Glomerular endothelial cell (primary cell): ENCODE data around the gene CDHR3. TPM values are rescaled to one million over a fixed set of nuclear protein-coding genes. Genes with fewer than 3 reads are reported as not detected.
"Not testable (repeated sequence)": the region's sequence is repeated elsewhere in the genome, so short reads cannot be mapped to it uniquely, and the experiment has no call there.

Experiments
- DNase-seq: peaks from one replicate; pipeline ENCODE4 v3.0.0-alpha.2; 2011; ENCODE audit warnings: low read depth, low spot score; ENCODE audit errors: extremely low read depth
- total RNA-seq: library from RNA; depleted of rRNA; stranded (reverse); fragments of >200 nt; gene quantifications from 2 replicates; pipeline ENCODE4 v1.2.3, GENCODE V29; 2015

The CDHR3 gene
- total RNA-seq, 1 donor from 2014 or later = 4.5 TPM

DNA sequence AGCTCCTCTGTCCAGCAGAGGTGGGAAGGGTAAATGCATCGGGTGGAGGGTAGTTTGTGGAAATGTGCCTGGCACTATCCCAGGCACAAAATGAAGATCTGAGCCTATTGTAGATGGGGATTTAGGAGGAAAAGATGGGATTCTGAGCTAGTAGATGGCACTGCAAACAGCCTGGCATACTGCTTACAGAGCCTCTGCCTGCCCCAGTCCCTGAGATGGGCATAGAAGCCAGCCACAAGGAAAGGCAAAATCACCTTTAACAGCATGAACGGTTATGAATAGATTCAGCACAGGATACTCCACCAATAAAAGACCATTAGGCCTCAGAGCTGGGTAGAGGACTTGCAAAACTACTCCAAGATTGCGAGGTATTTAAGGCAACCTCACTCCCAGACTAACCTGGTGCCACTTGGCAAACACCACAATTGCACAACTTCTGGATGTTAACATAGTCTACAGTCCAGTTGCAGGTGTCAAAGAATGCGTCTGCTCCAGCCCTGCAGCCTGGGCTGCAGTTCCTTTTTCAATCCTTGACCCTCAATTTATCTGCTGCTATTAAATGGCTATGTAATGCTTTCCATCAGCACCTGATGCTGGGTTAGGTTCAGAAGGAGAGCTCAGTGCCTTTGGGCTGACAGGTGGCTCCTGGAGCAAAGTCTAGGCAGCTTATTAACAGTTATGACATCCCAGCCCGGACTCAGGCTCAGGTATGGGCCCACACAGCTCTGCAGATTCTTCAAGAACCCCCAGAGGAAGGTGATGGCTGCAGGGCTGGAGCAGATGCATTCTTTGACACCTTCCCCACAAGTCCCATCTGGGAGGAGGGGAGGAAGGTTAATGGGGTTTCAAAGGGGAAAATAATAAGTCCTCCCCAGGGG is 34.0 kb downstream of the CDHR3 start:
- DNase-seq = no peak

DNA sequence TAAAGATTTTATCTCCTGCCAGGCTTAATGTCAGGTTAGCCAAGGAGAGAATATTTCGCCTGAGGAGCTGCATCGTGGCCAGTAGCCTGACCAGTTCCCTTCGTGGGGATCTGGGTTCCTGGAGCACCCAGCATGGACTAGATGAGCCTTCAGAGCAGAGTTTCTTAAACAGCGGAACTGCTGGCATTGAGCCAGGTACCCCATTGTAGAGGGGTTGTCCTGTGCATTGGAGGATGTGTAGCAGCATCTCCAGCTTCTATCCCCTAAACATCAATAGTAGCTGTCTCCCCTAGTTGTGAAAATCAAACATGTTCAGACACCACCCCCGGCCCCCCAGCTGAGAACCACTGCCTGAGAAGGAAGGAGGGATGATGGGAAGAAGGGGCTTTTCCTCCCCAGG is 36.2 kb downstream of the CDHR3 start:
- DNase-seq = no peak

DNA sequence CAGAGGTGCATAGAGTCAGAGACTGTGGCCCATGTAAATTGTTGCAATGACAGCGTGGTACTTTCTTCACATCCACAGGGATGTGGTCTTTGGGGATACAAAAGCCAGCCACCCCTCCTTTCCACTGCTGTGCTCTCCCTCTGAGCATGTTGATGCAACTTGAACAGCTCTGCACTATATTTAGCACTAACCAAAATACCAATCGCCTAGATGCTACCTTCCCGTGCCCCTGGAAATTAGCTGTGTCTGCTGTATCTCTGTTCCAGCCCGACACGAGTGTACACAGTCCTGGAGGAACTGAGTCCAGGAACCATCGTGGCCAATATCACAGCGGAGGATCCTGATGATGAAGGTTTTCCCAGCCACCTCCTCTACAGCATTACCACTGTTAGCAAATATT is 38.1 kb downstream of the CDHR3 start:
- no peak for DNase-seq

DNA sequence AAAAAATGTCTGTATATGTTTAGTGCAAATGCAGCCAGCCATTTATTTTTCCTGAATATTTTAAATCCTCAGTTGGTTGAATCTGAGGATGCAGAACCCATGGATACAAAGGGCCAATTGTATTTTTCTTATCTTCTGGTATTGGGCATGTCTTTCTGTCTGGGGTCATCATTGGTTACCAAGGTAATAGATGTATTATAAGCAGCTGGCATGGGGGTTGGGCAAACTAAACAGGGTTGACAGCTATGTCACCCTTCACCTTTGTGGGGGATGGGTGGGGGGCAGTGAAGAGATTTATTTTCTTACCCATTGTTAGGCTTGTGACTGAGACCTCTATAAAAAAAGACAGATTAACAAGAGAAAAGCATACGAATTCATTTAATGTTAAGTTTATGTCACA is 38.8 kb downstream of the CDHR3 start:
- no peak for DNase-seq

- DNase-seq = no peak
Measured at GRCh38 chr7:106003525-106004064, 40.5 kb downstream of the CDHR3 start.

- no peak for DNase-seq
Measured at GRCh38 chr7:106006906-106007305, 43.8 kb downstream of the CDHR3 start.

DNA sequence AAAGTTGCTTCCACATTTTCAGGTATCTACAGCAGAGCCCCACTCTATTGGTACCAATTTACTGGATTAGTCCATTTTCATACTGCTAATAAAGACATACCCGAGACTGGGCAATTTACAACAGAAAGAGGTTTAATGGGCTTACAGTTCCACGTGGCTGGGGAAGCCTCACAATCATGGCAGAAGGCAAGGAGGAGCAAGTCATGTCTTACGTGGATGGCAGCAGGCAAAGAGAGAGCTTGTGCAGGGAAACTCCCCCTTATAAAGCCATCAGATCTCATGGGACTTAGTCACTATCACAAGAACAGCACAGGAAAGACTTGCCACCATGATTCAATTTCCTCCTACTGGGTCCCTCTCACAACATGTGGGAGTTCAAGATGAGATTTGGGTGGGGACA is 44.7 kb downstream of the CDHR3 start:
- not testable (repeated sequence) for DNase-seq

GRCh38 chr7:106009503-106010226 is 46.6 kb downstream of the CDHR3 start:
- peak; percentile 37 for DNase-seq

DNA sequence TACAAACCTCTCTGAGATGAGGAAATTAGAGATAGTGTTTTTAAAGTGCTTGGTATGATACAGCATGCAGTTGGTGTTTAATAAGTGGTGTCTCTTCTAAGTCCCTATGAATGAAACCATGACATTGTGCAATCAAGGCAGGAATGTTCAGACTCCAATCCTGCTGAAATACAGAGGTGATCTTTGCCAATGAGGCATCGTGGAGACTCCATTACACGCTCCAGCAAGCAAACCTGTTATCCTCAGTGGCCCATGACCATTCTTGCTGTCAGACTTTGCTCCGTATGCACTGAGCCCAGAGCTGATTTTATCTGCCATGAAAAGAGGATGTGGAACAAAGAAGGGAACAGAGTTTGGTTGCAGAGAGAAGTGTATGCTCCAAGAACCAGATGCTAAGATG is 47.3 kb downstream of the CDHR3 start:
- no peak for DNase-seq

- DNase-seq = no peak
Measured at GRCh38 chr7:106010866-106011265, 47.8 kb downstream of the CDHR3 start.

GRCh38 chr7:106012184-106012583 is 49.1 kb downstream of the CDHR3 start:
- no peak for DNase-seq

DNA sequence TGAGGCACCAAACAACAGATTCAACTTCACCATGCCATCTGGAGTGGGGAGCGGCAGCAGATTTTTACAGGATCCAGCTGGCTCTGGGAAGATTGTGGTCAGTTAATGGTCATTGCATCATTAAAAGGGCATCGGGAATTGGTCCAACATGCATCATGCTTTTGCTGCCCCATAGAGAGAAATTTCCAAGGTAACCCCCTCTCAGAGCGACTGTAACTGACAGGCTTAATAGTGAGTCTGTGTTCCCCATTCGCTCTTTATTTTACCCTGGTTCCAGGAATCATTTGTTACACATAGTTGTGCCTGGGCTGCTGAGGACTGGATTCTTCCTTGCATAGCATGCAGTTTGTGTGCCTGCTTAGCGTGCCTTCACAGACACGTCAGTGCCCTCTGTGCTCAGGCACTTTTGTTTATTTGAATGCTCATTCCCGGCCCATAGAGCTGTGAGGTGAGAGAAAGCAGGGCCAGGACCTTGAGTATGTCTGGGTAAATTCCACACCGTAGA is 49.9 kb downstream of the CDHR3 start:
- DNase-seq = no peak

DNA sequence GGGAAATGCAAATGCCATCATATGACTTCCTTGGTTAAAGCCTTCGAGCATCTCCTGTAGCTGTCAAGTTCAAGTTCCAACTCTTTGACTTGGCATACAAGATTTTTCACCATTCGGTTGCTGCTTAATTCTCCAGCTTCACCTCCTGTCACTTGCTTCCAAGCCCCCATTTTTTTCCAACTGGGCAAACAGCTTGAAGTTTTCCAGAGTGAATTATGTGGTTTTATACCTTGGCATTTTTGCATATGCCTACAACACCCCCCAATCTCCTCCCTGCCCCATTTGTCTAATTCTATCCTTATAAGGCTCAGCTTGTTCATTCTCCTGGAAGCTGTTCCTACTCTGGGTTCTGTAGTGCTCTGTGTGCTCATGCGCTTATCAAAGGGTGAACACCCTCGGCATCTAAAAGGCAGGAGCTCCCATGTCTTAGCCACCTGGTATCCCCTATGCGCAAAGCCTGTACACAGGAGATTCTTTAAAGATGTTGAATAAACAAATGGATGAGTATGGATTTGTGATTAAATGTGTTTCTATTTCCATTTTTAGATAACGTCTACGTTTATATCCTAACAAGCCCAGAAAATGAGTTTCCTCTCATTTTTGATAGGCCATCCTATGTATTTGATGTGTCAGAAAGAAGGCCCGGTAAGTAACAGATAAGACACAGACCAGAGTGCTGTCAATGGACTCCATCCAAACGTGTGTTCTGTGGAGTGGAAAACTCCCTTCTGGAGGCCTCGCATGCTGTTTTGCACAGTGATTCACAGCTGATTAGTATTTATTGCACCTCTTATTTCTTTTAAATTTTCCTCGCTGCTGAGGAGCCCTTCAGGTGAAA is 52.5 kb downstream of the CDHR3 start:
- DNase-seq = no peak

GRCh38 chr7:106016331-106016730 is 53.3 kb downstream of the CDHR3 start:
- no peak for DNase-seq

GRCh38 chr7:106017657-106018056 is 54.6 kb downstream of the CDHR3 start:
- DNase-seq = no peak

GRCh38 chr7:106018566-106019469 is 55.8 kb downstream of the CDHR3 start:
- DNase-seq = no peak

DNA sequence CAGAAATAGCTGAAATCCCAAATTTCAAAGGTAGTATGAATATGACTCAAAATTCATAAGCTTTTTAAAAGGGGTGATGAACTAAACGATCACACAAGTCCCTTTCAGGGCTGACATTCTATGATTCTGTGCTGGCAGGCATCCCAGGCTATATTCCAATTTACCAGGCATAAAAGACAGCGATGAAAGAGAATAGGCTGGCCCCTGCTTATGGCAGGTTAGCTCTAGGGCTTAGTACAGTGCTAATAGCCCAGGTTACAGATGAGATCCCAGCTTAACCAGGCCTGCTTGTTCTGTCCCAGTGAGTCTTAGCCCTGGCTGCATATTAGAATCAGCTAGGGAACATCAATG is 56.4 kb downstream of the CDHR3 start:
- DNase-seq = no peak

DNA sequence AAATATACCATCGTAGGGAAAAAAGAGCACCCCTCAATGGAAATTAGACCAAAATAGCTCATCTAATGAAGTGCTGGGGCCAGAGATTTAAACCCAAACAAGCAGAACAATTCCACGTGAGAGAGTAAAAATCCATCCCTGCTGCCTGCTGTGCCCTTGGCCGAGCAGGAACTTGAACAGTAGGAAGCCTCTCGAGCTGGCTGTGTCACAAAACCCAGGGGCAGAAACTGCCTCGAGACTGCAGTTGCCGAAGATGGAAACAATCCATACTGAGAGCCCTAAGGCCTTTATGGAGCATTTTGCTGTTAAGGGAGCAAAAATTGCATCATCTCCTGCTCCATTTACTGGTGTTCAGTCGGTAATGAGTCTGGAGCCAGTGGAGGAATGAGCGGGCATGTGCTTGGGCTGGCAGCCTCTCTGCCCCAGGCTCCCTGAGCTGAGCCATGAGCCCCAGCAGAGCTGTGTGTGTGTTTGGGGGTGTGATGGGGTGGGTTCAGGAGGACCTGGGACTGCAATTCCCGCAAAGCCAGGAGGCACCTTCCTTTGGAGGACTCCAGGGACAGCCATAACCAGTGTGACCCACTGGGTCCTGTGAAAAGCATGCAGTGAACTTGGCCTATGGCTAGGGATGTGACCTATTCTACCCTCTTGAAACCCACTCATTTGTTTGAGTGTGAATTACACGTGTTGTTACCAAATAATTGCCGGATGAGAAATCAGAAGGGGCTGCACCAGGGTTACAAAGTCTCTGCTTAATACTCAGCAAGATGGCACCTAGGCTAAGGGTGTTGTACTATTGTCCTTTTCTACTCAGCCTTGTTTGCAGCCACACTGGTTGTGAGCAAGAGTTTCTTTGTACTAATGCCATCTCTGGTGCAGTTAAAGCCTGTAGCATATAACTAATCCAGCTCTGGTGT is 58.3 kb downstream of the CDHR3 start:
- no peak for DNase-seq
